Smooth muscle cell of the brain vasculature (primary cell): Measurements from ENCODE around the gene NKD2.
"Not testable (repeated sequence)": the region's sequence is repeated elsewhere in the genome, so short reads cannot be mapped to it uniquely, and the experiment has no call there.

Experiments used
- DNase-seq: peaks from one replicate; pipeline ENCODE4 v3.0.0-alpha.2; 2012; ENCODE audit warnings: low read depth, low spot score

The NKD2 gene, protein sequence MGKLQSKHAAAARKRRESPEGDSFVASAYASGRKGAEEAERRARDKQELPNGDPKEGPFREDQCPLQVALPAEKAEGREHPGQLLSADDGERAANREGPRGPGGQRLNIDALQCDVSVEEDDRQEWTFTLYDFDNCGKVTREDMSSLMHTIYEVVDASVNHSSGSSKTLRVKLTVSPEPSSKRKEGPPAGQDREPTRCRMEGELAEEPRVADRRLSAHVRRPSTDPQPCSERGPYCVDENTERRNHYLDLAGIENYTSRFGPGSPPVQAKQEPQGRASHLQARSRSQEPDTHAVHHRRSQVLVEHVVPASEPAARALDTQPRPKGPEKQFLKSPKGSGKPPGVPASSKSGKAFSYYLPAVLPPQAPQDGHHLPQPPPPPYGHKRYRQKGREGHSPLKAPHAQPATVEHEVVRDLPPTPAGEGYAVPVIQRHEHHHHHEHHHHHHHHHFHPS

DNA sequence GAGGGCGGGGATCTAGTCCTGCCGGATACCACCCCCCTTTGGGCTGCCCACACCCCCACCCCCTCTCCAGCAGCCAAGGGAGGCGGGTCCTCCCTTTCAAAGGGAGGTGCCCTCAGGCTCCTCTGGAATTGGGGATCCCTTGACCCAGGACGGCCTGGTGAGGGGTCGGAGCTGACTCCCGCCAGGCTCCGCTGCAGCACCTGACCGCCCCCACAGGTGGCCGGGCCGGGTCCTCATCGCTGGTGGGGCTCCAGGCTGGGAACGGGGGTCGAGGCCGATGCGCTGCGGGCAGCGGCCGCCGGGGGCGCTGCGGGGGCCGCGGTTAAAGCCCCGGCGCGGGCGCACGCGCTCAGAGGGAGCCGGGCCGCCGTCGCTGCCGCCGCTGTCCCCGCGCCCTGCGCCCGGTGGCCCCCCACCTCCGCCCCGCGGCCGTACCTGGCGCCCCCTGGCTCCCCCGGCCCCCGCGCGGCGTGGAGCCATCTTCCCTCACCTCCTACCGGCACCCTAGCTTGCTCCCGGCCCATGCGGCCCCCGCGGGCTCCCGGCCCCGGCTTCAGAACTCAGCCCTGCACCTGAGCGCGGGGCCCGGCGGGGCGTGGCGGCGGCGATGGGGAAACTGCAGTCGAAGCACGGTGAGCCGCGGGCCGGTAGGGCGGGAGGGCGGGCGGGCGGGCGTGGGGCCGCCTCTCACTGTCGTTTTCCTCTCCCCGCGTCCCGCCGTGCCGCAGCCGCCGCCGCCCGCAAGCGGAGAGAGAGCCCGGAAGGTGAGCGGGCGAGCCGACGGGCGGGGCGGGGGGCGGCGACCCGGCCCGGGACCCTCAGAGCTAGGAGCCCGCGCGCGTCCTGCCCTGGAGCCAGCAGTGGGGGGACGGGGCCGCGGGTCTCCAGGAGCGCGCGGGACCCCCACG, at the start of gene NKD2:
Gene NKD2 (plus strand): TSS at position 352 of the 908 bp plus-strand sequence. CDS start 256 bp downstream, at position 608.
- DNase-seq: no peak

DNA sequence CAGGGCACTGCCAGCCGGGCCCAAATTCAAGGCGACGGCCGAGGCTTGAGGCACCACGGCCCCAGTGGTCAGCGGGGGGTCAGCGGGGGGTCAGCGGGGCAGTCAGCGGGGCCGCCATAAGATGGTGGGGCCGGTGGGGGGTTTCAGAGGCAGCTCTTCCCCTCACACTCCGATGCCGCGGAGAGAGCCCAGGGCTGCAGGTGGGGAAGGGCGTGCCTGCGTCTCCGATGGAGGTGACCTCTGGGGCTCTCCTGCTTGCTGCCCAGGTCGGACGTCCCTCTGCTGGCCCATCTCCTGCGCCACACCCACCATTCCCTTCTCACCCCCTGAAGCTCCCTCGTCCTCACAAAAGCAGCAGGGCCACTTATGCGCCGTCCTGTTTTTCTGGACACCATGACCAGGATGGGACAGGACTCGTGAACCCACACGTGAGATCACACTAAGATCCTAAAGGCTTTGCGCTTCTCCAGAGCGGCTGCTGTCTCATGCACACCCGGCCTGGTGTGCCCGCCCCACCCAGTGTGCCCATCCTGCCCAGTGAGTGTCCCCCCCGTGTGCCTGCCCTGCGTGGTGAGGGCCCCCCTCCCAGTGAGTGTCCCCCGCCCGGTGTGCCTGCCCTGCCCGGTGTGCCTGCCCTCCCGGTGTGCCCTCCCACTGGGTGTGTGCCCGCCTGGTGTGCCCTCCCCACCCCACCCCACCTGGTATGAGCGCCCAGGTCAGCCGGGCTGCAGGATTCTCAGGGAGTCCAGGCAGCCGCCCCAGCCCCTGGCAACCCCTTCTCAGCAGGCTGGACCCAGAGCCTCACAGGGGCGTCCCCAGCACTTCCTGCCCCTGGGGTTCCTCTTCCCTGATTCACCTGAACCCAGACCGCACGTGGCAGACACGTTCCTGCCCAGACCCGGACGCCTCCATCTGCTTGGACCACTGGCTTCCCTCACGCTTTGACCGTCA, 48.7 kb upstream of the NKD2 start:
- no peak for DNase-seq

DNA sequence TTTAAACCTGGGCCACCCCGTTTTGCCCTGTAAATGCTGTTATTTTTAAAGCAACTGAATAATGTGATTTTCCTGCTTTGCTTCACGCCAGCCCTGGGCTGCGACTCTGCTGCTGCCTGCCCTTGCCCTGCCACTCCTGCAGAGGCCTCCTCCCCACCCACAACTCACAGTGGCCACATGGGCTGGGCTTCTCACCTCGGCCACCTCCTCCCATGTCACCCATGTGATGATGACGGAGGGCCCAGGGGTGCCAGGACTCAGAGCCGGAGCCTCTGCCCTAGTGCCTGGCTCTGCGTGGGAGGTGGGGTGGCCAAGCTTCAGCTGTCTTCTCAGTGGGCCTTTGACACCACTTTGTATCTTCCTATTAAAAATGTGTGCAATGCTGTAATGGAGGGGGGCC, 48.1 kb upstream of the NKD2 start:
- DNase-seq: no peak

DNA sequence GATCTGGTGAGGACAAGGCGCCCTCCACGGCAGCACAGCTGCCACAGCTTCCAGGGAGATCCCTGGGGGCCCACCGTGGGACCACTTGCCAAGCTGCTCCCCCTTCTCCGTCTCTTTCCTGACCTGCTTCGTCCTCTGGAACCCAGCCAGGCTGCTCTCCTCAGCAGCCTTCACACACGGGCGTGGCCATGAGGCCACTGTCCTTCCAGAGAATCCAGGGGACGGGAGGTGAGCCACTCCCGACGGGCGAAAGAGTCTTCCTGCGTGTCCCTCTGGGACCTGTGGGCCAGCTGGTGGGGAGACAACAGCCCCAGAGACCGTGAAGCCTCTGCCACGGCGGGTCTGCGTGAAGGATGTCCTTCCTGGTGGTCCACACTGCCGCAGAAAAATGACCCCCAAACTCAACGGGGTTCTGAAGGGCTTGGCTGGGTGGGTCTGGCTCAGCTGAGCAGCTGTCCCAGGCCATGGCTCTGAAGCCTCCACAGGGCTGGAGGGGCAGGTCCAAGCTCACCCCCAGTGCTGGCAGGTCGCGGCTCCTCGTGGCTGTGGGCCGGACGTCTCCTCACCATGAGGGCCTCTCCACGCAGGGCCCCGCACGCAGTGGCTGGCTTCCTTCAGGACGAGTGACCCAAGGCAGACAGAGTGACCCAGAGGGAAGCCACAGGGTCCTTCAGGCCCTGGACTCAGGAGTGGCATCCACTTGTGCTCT, 47.4 kb upstream of the NKD2 start:
- no peak for DNase-seq

DNA sequence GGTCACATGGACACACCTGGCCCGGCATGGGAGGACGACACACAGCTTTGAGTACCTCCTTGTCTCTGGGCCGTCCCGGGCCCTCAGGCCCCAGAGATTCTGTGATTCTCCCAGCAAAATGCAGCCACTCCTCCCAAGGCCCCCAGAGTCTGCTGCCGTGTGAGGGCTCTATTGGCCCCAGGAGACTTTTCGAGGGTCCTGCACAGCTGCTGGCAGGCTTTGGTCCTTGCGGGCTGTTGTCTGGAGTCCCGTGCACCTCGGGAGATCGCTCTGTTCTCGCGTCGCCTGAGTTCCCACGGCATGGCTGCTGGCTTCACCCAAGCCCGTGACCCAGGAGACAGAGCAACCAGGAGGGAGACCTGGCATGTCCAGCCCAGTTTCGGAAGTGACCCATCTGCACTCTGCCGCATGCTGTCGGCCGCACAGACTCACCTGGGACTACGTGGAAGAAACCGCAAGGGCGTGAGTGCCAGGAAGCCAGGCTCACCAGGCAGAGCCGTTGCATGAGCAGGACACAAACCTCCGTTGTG, 46.8 kb upstream of the NKD2 start:
- DNase-seq: no peak

DNA sequence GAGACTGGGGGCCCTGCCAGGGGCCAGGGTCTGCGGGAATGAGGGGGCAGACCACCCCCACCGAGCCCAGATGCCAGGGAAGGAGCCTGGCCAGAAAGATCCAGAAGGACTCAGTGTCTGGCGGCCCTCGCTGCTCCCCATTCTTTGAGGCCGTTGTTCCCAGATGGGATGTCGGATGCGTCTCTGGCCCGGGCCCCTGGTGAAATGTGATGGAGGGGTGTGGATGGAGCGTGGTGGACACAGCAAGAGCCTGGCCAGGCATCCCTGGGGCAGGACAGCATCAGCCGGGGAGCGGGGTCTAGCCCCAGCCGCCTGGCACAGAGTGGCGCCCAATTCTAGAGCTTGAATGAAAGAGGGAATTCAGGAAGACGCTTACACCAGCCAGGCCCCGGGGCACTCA, 46.2 kb upstream of the NKD2 start:
- no peak for DNase-seq

DNA sequence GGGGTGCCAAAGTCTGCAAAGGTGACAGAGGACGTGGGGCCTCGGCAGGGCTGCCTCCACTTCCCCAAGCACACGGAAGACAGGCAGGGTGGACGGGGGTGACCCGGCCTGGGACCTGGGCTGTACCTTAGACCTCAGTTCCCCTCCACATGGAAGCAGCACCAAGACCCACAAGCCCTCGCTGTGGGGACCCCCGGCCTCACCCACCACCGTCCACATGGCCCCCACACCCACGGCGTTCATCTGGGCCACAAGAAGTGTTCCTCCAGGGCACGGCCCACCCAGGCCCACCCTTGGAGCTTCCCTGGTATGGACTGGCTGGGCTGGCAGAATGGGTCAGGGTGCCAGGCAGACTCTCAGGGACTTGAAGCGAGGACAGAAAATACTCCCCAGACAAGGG, 45.8 kb upstream of the NKD2 start:
- no peak for DNase-seq

DNA sequence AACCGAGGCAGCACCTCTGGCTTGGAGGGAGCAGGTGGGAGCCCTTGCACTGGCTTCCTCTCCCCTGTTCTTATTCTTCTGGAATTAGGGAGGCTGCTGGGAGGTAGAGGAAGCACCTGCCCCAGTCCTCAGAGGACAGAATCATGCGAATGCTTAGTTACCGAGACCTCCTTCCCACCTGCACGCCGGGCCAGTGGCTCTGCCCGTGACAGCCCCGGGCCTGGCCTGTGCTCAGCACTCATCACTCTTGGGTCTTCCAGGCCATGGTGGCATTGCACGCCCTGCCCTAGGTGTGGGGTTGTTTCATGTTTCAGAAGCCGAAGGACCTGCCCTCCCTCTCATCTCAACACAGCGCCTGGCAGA, 45.3 kb upstream of the NKD2 start:
- DNase-seq: no peak

DNA sequence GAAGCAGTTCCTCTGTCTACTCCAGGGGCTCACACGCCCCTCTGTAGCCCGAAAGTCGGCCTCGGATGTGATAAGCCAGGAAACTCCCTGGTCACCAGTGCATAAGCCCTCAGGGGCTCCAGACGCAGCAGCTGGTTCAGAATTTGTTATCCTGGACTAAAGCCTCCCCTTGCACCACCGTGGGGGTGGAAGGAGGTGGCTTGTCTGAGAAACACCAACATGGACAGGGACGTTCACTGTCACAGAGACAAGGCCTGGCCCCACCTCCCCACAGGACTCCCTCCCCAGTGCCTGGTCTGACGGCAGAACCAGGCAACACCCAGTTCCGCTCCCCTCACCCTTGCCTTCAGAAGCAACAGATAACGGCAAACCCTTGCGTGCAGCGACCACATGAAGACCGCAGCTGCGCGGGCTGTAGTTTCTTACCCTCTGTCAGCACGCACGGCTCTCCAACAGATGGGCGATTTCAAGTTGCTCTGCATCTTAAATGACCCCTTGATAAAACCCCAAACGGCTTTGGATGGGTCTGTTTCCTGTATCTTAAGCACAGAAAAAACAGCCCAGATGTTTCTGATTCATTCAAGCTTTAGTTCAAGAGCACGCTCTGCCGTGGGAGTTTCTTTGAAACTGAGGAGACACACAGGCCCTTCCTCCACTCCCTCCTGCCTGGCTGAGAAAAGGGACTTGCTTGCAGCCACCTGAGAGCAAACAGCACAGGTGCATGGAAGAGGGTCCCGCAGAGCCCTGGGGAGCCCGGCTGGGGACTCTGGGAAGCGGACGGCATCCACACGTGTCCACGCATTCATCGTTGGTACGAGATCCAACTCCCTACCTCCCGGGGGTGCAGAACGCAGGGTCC, 44.7 kb upstream of the NKD2 start:
- DNase-seq: no peak

DNA sequence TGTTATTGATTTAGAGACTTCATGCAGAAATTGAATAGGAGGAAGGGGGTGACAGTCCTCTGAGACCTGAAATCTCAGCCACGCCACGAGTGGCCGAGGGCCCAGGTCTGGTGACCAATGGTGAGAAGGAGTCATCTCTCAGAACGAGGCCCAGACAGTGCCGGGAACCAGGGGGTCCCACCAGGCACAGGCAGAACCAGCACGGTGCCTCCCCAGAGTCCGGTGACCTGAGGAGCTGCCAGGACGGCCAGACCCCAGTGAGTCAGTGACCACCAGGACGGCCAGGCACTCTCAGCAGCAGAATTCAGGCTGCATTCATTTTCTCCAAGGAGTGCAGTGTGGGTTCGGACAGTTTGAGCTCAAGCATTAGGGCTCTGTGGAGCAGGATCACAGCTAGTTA, 43.8 kb upstream of the NKD2 start:
- no peak for DNase-seq

DNA sequence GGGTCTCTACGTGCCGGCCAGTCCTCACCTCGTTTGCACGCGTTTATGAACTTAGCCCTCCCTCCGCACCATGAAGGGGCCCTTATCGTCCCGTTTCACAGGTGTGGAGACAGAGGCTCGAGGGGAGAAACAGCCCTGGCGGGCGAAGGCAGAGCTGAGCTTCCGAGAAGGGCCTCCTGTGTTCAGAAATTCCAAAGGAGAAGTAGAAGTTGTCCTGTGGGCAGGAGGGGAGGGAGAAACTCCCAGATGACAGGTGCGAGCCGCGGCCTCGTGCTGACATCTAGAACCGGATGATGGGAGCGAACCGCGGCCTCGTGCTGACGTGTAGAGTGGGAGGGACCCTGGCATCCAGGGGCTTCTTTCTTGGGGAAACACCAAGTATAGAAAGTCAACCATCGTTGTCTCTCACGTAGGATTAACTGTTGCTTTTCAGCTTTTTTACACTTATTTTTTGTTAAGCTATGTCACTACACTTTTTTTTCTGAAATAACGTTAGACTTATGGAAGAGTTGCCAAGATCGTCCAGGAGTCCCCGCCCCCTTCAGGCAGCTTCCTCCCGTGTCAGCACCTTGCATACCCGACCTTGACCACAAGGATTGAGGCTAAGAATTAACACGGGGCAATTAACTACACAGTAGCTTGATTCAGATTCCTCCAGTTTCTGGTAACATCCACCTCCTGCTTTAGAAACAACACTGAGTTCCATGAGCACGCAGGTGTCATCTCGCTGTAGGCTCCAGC, 42.8 kb upstream of the NKD2 start:
- no peak for DNase-seq

DNA sequence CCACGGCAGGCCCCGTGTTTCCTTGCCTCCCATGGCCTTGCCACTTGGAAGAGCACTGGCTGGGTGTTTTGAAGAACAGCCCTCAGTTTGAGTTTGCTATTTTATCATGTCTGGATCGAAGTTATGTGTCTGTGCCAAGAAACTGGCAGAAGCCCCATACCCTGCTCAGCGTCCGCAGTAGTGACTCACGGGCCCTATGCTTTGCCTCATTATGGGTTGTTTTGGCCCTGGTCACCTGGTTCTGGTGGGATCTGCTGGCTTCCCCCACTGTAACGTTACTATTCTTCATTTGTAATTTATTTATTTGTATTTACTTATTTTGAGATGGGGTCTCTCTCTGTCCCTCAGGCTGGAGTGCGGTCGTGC, 42.3 kb upstream of the NKD2 start:
- DNase-seq: no peak

DNA sequence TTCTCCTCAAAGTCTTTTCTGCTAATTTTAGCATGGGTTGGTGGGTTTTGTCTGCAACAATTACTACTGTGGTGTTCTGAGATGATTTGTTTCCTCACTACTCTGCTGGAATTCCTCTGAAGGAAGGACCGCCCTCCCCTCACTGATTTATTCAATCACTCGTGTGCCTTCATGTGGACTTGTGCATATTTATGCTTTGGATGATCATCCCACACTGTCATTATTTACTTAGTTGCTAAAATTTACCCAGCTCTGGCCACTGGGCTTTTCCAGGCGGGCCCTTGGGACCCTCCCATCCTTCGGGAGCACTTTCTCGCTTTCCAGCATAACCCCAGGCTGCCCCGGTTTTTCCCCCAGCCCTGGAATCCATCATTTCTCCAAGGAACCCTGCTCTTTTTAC, 41.7 kb upstream of the NKD2 start:
- no peak for DNase-seq

DNA sequence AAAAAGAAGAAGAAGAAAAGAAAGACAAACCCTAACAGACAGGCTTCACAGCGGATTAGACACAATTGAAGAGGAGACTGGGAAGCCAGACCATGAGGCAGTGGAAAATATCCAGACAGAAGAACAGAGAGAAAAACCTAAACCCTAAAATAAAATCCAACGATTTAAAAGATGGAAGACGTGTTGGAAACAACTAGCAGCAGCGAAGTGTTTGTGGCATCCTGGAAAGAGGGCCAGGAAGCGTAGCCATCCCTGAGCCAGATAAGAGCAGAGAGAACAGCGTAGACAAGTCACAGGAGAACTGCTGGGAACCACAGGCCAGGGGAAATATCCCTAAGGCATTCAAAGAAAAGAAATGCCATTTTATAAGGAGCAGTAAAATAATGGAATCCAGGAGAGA, 39.7 kb upstream of the NKD2 start:
- no peak for DNase-seq

DNA sequence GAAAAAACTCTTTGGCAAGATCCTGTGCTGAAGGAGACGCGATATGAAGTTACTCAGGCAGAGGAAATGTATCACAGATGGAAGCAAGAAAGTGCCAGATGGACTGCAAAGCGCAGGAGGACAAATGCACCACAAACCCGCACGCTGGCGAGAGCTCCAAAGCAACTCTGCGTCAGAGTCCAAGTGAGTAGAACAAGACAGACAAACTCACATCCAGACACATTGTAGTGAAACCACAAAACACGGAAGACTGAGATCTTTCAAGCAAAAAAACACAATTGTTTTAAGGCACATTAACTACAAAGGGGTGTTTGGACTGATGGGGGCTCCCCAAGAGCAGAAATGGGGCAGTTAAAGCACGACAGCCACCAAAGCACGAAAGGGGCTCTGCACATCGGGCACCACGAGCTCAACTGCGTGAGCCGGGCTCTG, 39.2 kb upstream of the NKD2 start:
- DNase-seq: no peak

DNA sequence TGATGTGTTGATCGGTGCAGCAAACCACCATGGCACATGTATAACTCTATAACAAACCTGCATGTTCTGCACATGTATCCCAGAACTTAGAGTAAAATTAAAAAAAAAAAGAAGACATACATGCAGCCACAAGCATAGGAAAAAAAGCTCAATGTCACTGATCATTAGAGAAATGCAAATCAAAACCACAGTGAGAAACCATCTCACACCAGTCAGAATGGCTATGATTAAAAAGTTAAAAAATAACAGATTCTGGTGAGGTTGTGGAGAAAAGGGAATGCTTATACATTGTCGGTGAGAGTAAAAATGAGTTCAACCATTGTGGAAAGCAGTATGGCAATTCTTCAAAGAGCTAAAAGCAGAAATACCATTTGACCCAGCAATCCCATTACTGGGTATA, 36.0 kb upstream of the NKD2 start:
- not testable (repeated sequence) for DNase-seq

DNA sequence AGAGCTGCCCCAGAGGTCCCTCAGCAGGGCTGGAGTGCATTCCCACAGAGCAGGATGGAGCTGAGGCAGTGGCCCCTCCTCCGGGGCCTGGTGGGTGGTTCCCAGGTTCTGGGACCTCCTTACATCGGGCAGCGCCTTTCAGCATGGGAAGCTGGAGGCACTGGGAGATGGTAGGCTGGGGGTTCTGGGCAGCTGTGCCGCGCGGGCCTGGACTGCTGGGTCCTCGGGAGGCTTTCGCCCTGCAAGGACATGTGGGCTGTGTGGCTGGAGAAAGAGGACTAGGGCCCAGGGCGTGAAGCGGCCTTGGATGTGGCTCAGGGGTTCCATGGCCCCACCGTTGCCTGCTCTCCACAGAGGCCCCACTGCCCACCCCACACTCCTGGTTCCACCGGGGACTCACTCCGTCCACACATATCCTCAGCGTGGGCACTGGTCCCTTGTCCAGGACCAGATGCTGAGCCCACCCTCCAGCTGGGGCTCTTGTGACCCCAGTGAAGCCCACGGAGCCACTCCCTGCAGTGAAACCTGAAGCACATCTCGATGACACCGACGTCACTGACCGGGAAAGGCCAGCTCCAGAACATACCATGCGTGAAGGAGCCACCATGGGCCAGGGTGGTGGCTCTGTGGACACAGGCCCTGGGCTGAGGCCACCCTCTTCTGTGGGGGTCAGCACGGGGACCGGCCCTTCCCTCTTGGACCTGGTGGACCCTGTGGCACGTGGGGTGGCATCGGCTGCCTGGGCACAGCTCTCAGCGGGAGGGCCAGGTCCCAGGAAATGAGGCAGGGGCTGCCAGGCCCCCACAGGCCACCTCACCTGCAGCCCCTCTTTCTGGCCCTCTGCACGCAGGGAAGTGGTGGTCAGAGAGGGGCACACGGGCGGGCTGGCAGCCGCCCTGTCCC, 31.5 kb upstream of the NKD2 start:
- no peak for DNase-seq

DNA sequence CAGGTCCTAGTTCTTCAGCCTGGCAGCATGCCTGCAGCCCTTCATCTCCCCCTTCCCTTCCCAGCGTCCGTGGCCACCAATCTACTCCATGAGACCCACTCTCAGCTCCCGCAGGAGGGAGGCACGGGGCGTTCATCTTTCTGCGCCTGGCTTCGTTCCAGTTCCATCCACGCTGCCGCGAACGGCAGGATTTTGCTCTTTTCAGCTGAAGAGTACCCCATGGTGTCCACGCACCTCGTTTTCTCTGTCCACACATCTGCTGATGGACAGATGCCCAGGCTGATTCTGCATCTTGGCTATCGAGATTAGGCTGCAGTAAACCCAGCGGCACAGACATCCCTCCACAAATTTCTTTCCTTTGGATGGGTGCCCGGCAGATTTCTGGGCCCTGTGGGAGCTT, 30.5 kb upstream of the NKD2 start:
- DNase-seq: no peak
